Activated CD8-positive, alpha-beta memory T cell treated with anti-CD3 and anti-CD28 coated beads for 36 hours (primary cell): ENCODE results near the gene RDH11. TPM values are rescaled to one million over a fixed set of nuclear protein-coding genes. Genes with fewer than 3 reads are reported as not detected.

Experiments
- CTCF ChIA-PET: fragments of 350-600 bp; sonication (Branson Sonifier 250); formaldehyde crosslinking; loops from one replicate; lab custom pipeline; 2021; ENCODE audit warnings: antibody characterized with exemption; lab: Charles Lee
- POLR2A ChIA-PET: fragments of 350-600 bp; sonication (Branson Sonifier 250); formaldehyde crosslinking; loops from one replicate; lab custom pipeline; 2021; ENCODE audit warnings: antibody characterized with exemption; lab: Charles Lee
- total RNA-seq, 2 experiments: library from RNA; stranded (reverse); gene quantifications; one replicate each; pipeline ENCODE4 v1.2.3, GENCODE V29; 2021

Gene RDH11
- total RNA-seq, 2 experiments from 2014 or later, result 59.1 to 60.6 TPM

DNA sequence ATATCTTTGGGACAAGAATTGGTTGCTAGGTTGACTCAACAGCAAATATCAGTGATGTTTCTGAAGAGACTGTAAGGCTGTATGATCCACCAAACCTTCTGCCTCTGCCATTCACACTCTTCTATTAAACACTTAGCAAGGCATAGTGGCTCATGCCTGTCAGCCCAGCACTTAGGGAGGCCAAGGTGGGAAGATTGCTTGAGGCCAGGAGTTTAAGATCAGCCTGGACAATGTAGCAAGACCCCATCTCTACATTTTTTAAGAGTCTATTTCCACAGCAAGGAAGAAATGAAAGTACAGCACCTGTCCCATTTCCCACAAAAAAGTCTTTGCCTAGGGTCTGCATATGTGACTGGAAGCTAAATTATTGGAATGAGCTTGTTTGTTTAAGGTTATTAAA is 68.0 kb downstream of the RDH11 start:
- ChIA-PET POLR2A (no interaction called here), CTCF (interaction anchor here (1.0 kb wide), 1 partner anchor 32 kb away, joined by 3 read pairs; no protein-coding TSS in a partner anchor)

Other genes with a start within 250 kb of the RDH11 start
- gene TMEM229B, start 207.0 kb downstream of the RDH11 start, total RNA-seq, result 1 to 10 TPM; 1.5 TPM
- 1 to 10 TPM; 1.6 to 2.0 TPM for gene PLEKHH1, start 162.5 kb downstream of the RDH11 start, total RNA-seq
- gene PIGH, start 95.5 kb downstream of the RDH11 start, total RNA-seq, result 10 to 100 TPM; 21.6 to 22.7 TPM
- 1 to 10 TPM; 5.5 to 5.6 TPM for gene ARG2, start 75.8 kb downstream of the RDH11 start, total RNA-seq
- gene VTI1B, start 21.1 kb downstream of the RDH11 start, total RNA-seq, result 10 to 100 TPM; 83.5 to 84.0 TPM
- gene RDH12, start 6.1 kb upstream of the RDH11 start, total RNA-seq, result not detected
- 10 to 100 TPM; 18.6 to 18.9 TPM for gene ZFYVE26, start 120.8 kb upstream of the RDH11 start, total RNA-seq
- gene RAD51B, start 124.0 kb upstream of the RDH11 start, total RNA-seq, result 10 to 100 TPM; 25.0 to 26.0 TPM